ENCODE data around the gene BANP. TPM values are rescaled to one million over a fixed set of nuclear protein-coding genes. Genes with fewer than 3 reads are reported as not detected.

BANP gene
- total RNA-seq, 1 experiment from 2014 or later = 34.5 TPM

GRCh38 chr16:87948119-87948545 lies 3.1 kb upstream of the BANP start (continued):
- TF ChIP-seq ATF6 (CRISPR knock-in tag; IDR thresholded peaks at IDR 0.05) = no peak
- no peak for TF ChIP-seq FOXP4 (CRISPR knock-in tag; IDR thresholded peaks at IDR 0.05)
- TF ChIP-seq ZNF425 (CRISPR knock-in tag; conservative IDR thresholded peaks at IDR 0.05) = no peak
- no peak for TF ChIP-seq ESRRA (CRISPR knock-in tag; IDR thresholded peaks at IDR 0.05; ENCODE audit: borderline replicate concordance)
- TF ChIP-seq, protein P1, sequence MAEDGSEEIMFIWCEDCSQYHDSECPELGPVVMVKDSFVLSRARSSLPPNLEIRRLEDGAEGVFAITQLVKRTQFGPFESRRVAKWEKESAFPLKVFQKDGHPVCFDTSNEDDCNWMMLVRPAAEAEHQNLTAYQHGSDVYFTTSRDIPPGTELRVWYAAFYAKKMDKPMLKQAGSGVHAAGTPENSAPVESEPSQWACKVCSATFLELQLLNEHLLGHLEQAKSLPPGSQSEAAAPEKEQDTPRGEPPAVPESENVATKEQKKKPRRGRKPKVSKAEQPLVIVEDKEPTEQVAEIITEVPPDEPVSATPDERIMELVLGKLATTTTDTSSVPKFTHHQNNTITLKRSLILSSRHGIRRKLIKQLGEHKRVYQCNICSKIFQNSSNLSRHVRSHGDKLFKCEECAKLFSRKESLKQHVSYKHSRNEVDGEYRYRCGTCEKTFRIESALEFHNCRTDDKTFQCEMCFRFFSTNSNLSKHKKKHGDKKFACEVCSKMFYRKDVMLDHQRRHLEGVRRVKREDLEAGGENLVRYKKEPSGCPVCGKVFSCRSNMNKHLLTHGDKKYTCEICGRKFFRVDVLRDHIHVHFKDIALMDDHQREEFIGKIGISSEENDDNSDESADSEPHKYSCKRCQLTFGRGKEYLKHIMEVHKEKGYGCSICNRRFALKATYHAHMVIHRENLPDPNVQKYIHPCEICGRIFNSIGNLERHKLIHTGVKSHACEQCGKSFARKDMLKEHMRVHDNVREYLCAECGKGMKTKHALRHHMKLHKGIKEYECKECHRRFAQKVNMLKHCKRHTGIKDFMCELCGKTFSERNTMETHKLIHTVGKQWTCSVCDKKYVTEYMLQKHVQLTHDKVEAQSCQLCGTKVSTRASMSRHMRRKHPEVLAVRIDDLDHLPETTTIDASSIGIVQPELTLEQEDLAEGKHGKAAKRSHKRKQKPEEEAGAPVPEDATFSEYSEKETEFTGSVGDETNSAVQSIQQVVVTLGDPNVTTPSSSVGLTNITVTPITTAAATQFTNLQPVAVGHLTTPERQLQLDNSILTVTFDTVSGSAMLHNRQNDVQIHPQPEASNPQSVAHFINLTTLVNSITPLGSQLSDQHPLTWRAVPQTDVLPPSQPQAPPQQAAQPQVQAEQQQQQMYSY (CRISPR knock-in tag; IDR thresholded peaks at IDR 0.05) = no peak
- TF ChIP-seq ZNF263 (CRISPR knock-in tag; IDR thresholded peaks at IDR 0.05; ENCODE audit: low read depth) = no peak

- Mint-ChIP-seq H3K36me3 (peaks cover 8% of the 10 kb centered on the region), H3K27ac (0 out of 2 replicates have a peak overlapping the region, but pooled peaks have one; percentile 4), H3K4me1 (peaks cover 36% of the 10 kb centered on the region), H3K9me3 (no peaks in the 10 kb centered on the region), H3K27me3 (ENCODE audit: low read depth) (no peaks in the 10 kb centered on the region), H3K4me3 (no peak overlapping the region)
- TF ChIP-seq FOXJ3 (CRISPR knock-in tag; IDR thresholded peaks at IDR 0.05; ENCODE audit: borderline replicate concordance) (no peak), ATF6 (CRISPR knock-in tag; IDR thresholded peaks at IDR 0.05) (no peak), HMGA2 (CRISPR knock-in tag; IDR thresholded peaks at IDR 0.05) (no peak)
- no peak for DNase-seq (ENCODE audit: low spot score)
- ATAC-seq = no peak
- CTCF ChIA-PET = no interaction called here
- POLR2A ChIA-PET = no interaction called here
These were observed 2.5 kb upstream of the BANP start for GRCh38 chr16:87948735-87949070.

GRCh38 chr16:87949071-87949744 lies 2.0 kb upstream of the BANP start:
- ChIA-PET POLR2A (no interaction called here), CTCF (no interaction called here)
- Mint-ChIP-seq H3K4me3 (peak overlapping the region; percentile 25; the same call in 1 of the 2 replicates), H3K27ac (no peak overlapping the region), H3K27me3 (ENCODE audit: low read depth) (no peaks in the 10 kb centered on the region), H3K9me3 (no peaks in the 10 kb centered on the region), H3K36me3 (peaks cover 12% of the 10 kb centered on the region), H3K4me1 (peaks cover 41% of the 10 kb centered on the region)
- DNase-seq (ENCODE audit: low spot score) = no peak
- no peak for ATAC-seq
- TF ChIP-seq GRHL2 (CRISPR knock-in tag; IDR thresholded peaks at IDR 0.05; ENCODE audit: insufficient replicate concordance, severe bottlenecking) (no peak), SMAD3 (CRISPR knock-in tag; IDR thresholded peaks at IDR 0.05; ENCODE audit: borderline replicate concordance) (no peak), FOXK1 (CRISPR knock-in tag; IDR thresholded peaks at IDR 0.05) (no peak), NFYB (CRISPR knock-in tag; conservative IDR thresholded peaks at IDR 0.05; ENCODE audit: low read depth) (no peak), MLX (CRISPR knock-in tag; IDR thresholded peaks at IDR 0.05) (no peak), EMX1 (CRISPR knock-in tag; IDR thresholded peaks at IDR 0.05) (no peak), TP53 (CRISPR knock-in tag; IDR thresholded peaks at IDR 0.05) (no peak), TCF7 (CRISPR knock-in tag; IDR thresholded peaks at IDR 0.05; ENCODE audit: low read depth) (no peak), JAZF1 (CRISPR knock-in tag; IDR thresholded peaks at IDR 0.05) (no peak), SP1 (CRISPR knock-in tag; conservative IDR thresholded peaks at IDR 0.05) (no peak), OVOL2 (CRISPR knock-in tag; IDR thresholded peaks at IDR 0.05; ENCODE audit: borderline replicate concordance) (no peak)
- TF ChIP-seq, protein P2, sequence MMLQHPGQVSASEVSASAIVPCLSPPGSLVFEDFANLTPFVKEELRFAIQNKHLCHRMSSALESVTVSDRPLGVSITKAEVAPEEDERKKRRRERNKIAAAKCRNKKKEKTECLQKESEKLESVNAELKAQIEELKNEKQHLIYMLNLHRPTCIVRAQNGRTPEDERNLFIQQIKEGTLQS (CRISPR knock-in tag; conservative IDR thresholded peaks at IDR 0.05) = no peak

Data from WTC11 (cell line).